GM21526 (cell line): Measurements from ENCODE around the gene SRSF10.

Source experiments
- ATAC-seq: cut with Tn5 transposase; IDR thresholded peaks from one replicate; pipeline ENCODE4 v1.9.1; 2021; ENCODE audit warnings: moderate library complexity; ENCODE audit not compliant: unreplicated experiment, low FRiP score

The SRSF10 gene

DNA sequence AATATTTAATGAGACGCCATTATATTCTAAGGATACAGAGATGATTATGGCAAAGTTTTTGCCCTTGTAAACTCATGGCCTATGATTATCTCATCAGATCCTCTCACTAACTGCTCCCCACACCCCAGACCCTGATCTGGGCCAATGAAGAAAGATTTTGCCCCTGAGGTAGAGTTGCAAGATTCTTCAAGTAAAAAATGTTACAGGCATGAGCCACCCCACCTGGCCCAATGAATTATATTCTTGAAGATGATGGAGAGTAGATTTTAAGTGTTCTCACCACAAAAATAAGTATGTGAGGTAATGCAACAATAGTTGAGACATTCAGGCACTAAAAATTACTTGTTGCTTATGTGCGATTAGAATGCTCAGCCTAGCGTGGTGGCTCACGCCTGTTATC, 65.2 kb downstream of the SRSF10 start:
- no peak for ATAC-seq
